Measurements from ENCODE around the gene SLC26A6. TPM values are rescaled to one million over a fixed set of nuclear protein-coding genes. Genes with fewer than 3 reads are reported as not detected.
A peak's percentile ranks its signal among the peaks of the same experiment; 100 is the strongest.

The SLC26A6 gene
- total and polyA plus RNA-seq, 2 of the 13 experiments (the other 11 are each of a cell fraction or from before 2014, with no cell fraction given): 40.7 to 184 TPM

- TF ChIP-seq, protein P1, sequence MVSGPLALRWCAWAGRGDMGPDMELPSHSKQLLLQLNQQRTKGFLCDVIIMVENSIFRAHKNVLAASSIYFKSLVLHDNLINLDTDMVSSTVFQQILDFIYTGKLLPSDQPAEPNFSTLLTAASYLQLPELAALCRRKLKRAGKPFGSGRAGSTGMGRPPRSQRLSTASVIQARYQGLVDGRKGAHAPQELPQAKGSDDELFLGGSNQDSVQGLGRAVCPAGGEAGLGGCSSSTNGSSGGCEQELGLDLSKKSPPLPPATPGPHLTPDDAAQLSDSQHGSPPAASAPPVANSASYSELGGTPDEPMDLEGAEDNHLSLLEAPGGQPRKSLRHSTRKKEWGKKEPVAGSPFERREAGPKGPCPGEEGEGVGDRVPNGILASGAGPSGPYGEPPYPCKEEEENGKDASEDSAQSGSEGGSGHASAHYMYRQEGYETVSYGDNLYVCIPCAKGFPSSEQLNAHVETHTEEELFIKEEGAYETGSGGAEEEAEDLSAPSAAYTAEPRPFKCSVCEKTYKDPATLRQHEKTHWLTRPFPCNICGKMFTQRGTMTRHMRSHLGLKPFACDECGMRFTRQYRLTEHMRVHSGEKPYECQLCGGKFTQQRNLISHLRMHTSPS (CRISPR knock-in tag; IDR thresholded peaks at IDR 0.05; ENCODE audit: low read depth): peak; percentile 59; the same call in 1 of the 2 replicates
- TF ChIP-seq ZKSCAN8 (CRISPR knock-in tag; IDR thresholded peaks at IDR 0.05; ENCODE audit: borderline replicate concordance) (no peak), ZNF547 (CRISPR knock-in tag; IDR thresholded peaks at IDR 0.05) (peak; percentile 75), HCFC1 (IDR thresholded peaks at IDR 0.05; ENCODE audit: low read depth, low read length) (no peak; the same call in 1 of the 2 replicates), ZNF720 (CRISPR knock-in tag; IDR thresholded peaks at IDR 0.05) (no peak), TFDP1 (CRISPR knock-in tag; IDR thresholded peaks at IDR 0.05; ENCODE audit: borderline replicate concordance) (peak; percentile 80; the same call in 1 of the 2 replicates), ZNF256 (CRISPR knock-in tag; conservative IDR thresholded peaks at IDR 0.05) (no peak), TIGD3 (CRISPR knock-in tag; IDR thresholded peaks at IDR 0.05; ENCODE audit: borderline replicate concordance) (peak; percentile 69), CSRNP2 (CRISPR knock-in tag; conservative IDR thresholded peaks at IDR 0.05; ENCODE audit: low read depth) (peak; percentile 26; the same call in 1 of the 2 replicates), NR2F6 (IDR thresholded peaks at IDR 0.05) (peak; percentile 78), NR2F6 (CRISPR knock-in tag; IDR thresholded peaks at IDR 0.05) (peak; percentile 86), KMT2A (CRISPR knock-in tag; IDR thresholded peaks at IDR 0.05) (peak; percentile 87), TP53 (CRISPR knock-in tag; conservative IDR thresholded peaks at IDR 0.05) (no peak)
- TF ChIP-seq, protein P2, sequence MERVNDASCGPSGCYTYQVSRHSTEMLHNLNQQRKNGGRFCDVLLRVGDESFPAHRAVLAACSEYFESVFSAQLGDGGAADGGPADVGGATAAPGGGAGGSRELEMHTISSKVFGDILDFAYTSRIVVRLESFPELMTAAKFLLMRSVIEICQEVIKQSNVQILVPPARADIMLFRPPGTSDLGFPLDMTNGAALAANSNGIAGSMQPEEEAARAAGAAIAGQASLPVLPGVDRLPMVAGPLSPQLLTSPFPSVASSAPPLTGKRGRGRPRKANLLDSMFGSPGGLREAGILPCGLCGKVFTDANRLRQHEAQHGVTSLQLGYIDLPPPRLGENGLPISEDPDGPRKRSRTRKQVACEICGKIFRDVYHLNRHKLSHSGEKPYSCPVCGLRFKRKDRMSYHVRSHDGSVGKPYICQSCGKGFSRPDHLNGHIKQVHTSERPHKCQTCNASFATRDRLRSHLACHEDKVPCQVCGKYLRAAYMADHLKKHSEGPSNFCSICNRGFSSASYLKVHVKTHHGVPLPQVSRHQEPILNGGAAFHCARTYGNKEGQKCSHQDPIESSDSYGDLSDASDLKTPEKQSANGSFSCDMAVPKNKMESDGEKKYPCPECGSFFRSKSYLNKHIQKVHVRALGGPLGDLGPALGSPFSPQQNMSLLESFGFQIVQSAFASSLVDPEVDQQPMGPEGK (CRISPR knock-in tag; IDR thresholded peaks at IDR 0.05): peak; percentile 65
- TF ChIP-seq, protein P3, sequence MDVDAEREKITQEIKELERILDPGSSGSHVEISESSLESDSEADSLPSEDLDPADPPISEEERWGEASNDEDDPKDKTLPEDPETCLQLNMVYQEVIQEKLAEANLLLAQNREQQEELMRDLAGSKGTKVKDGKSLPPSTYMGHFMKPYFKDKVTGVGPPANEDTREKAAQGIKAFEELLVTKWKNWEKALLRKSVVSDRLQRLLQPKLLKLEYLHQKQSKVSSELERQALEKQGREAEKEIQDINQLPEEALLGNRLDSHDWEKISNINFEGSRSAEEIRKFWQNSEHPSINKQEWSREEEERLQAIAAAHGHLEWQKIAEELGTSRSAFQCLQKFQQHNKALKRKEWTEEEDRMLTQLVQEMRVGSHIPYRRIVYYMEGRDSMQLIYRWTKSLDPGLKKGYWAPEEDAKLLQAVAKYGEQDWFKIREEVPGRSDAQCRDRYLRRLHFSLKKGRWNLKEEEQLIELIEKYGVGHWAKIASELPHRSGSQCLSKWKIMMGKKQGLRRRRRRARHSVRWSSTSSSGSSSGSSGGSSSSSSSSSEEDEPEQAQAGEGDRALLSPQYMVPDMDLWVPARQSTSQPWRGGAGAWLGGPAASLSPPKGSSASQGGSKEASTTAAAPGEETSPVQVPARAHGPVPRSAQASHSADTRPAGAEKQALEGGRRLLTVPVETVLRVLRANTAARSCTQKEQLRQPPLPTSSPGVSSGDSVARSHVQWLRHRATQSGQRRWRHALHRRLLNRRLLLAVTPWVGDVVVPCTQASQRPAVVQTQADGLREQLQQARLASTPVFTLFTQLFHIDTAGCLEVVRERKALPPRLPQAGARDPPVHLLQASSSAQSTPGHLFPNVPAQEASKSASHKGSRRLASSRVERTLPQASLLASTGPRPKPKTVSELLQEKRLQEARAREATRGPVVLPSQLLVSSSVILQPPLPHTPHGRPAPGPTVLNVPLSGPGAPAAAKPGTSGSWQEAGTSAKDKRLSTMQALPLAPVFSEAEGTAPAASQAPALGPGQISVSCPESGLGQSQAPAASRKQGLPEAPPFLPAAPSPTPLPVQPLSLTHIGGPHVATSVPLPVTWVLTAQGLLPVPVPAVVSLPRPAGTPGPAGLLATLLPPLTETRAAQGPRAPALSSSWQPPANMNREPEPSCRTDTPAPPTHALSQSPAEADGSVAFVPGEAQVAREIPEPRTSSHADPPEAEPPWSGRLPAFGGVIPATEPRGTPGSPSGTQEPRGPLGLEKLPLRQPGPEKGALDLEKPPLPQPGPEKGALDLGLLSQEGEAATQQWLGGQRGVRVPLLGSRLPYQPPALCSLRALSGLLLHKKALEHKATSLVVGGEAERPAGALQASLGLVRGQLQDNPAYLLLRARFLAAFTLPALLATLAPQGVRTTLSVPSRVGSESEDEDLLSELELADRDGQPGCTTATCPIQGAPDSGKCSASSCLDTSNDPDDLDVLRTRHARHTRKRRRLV (CRISPR knock-in tag; IDR thresholded peaks at IDR 0.05): peak; percentile 95
Observed at GRCh38 chr3:48609088-48610005, 25.9 kb downstream of the SLC26A6 start, which contains the start of gene UQCRC1 (continued).

Data from HepG2 (cell line).